Keratinocyte (primary cell): ENCODE data around the gene TRDN.

Experiments used
- CTCF ChIP-seq, 3 experiments: IDR thresholded peaks in 1 of 3; conservative IDR thresholded peaks in 1 of 3; optimal IDR thresholded peaks in 1 of 3; 2 replicates in 2 of 3; 3 replicates in 1 of 3; pipeline versions ENCODE3 to v1.5.1; 2011; ENCODE audit warnings: low read length in 3 of 3, mild to moderate bottlenecking in 3 of 3, moderate library complexity in 2 of 3, control low read depth in 1 of 3, inconsistent platforms in 1 of 3; ENCODE audit not compliant: insufficient read depth in 2 of 3; ENCODE audit errors: extremely low read depth in 1 of 3
- EZH2 ChIP-seq: IDR thresholded peaks from one replicate; pipeline ENCODE4 v1.6.1; 2012; ENCODE audit warnings: inconsistent platforms, mild to moderate bottlenecking, low read length, moderate library complexity

- TF ChIP-seq CTCF (optimal IDR thresholded peaks at IDR 0.05 in 1 of 3, IDR thresholded peaks at IDR 0.05 in 1 of 3, conservative IDR thresholded peaks at IDR 0.05 in 1 of 3; ENCODE audit: extremely low read depth in 1 of 3, insufficient read depth in 2 of 3, low read length in 3 of 3), result no peak
- no peak for TF ChIP-seq EZH2
These were observed at the start of gene TRDN for GRCh38 chr6:123636782-123637181.
